HepG2 (cell line): ENCODE measurements around the gene NTM. TPM values are rescaled to one million over a fixed set of nuclear protein-coding genes. Genes with fewer than 3 reads are reported as not detected.

Source experiments
- ATAC-seq: fragments of 200-7000 bp; cut with Tn5 transposase; 3 replicates; pipeline ENCODE4 v1.9.1; 2020; ENCODE audit warnings: mild to moderate bottlenecking, moderate library complexity
- BruUV-seq: library from RNA; stranded (reverse); fragments of 400-500 nt; replicated peaks from 2 replicates; lab custom pipeline; 2021; lab: Mats Ljungman, UMichigan
- CTCF ChIA-PET: fragments of 300-600 bp; formaldehyde crosslinking; extraction: SDS; loops from one replicate; lab custom pipeline; 2021; ENCODE audit warnings: low total read pairs, inconsistent platforms, low intra/inter-chr PET ratio; lab: Yijun Ruan, JAX
- POLR2A ChIA-PET: fragments of 350-600 bp; sonication (Branson Sonifier 250); formaldehyde crosslinking; loops from one replicate; lab custom pipeline; 2020; ENCODE audit warnings: antibody characterized with exemption, inconsistent platforms; lab: Yijun Ruan, JAX
- DNase-seq: peaks from one replicate; pipeline ENCODE4 v3.0.0-alpha.2; 2015; ENCODE audit warnings: low spot score
- FAIRE-seq: peaks from 3 replicates; lab custom pipeline; 2011; peaks lifted over from hg19 to GRCh38; lab: Jason Lieb, UNC
- H2AFZ ChIP-seq: one replicate; pipeline ENCODE4 v1.6.1; 2011; ENCODE audit warnings: low read length, inconsistent platforms
- H3K27ac ChIP-seq: fragments of 300-600 bp; 3 replicates; pipeline ENCODE4 v1.8.0; 2011; ENCODE audit warnings: mixed run types, mild to moderate bottlenecking, mixed read lengths, low read length, inconsistent platforms; ENCODE audit not compliant: insufficient read depth; ENCODE audit errors: extremely low read length
- H3K27me3 ChIP-seq, 2 experiments: fragments of 200-600 bp in 1 of 2; 2 replicates in 1 of 2; 3 replicates in 1 of 2; pipeline versions ENCODE4 v1.6.0 to v1.8.0; 2011; ENCODE audit warnings: low read length in 2 of 2, mild to moderate bottlenecking in 2 of 2, moderate library complexity in 2 of 2, inconsistent platforms in 1 of 2; ENCODE audit not compliant: insufficient read depth in 2 of 2, control insufficient read depth in 1 of 2
- H3K36me3 ChIP-seq, 2 experiments: fragments of 200-600 bp in 1 of 2; replicated peaks in 1 of 2; 2 replicates in 1 of 2; 3 replicates in 1 of 2; pipeline versions ENCODE4 v1.5.1 to v1.8.0; 2011; ENCODE audit warnings: low read length in 2 of 2, inconsistent platforms in 1 of 2; ENCODE audit not compliant: insufficient read depth in 2 of 2, control insufficient read depth in 1 of 2
- H3K4me1 ChIP-seq: 2 replicates; pipeline ENCODE4 v1.5.1; 2012; ENCODE audit warnings: low read length, inconsistent platforms; ENCODE audit not compliant: insufficient read depth
- H3K4me2 ChIP-seq: 2 replicates; pipeline ENCODE4 v1.6.0; 2011; ENCODE audit warnings: low read depth, low read length, inconsistent platforms
- H3K4me3 ChIP-seq, 3 experiments: fragments of 200-600 bp in 1 of 3; sonication (generic), shearing (Covaris generic) in 1 of 3; replicated peaks in 1 of 3; 2 replicates each; pipeline ENCODE4 v1.5.1; 2011 to 2016; ENCODE audit warnings: low read length in 3 of 3, inconsistent platforms in 2 of 3, low read depth in 2 of 3, mild to moderate bottlenecking in 2 of 3, control low read depth in 1 of 3, mixed read lengths in 1 of 3; ENCODE audit not compliant: insufficient read depth in 1 of 3
- H3K79me2 ChIP-seq: one replicate; pipeline ENCODE4 v1.6.1; 2011; ENCODE audit warnings: low read length, inconsistent platforms; ENCODE audit not compliant: insufficient read depth
- H3K9ac ChIP-seq: 2 replicates; pipeline ENCODE4 v1.6.0; 2011; ENCODE audit warnings: mild to moderate bottlenecking, low read depth, low read length, inconsistent platforms; ENCODE audit not compliant: insufficient read depth
- H3K9me3 ChIP-seq: 2 replicates; pipeline ENCODE4 v1.5.1; 2012; ENCODE audit warnings: mild to moderate bottlenecking, low read length
- H4K20me1 ChIP-seq: 2 replicates; pipeline ENCODE4 v1.6.0; 2011; ENCODE audit warnings: inconsistent platforms, mild to moderate bottlenecking, low read length, moderate library complexity; ENCODE audit not compliant: insufficient read depth
- CHD2 ChIP-seq: IDR thresholded peaks from 2 replicates; pipeline ENCODE4 v1.6.1; 2011; ENCODE audit warnings: low read depth, low read length, improper control_type of control experiment
- KMT2A ChIP-seq: sonication (generic); formaldehyde crosslinking; IDR thresholded peaks from 2 replicates; pipeline ENCODE4 v1.4.0; 2020; ENCODE audit warnings: missing genetic modification reagents
- MAFK ChIP-seq, 2 experiments: IDR thresholded peaks in 1 of 2; conservative IDR thresholded peaks in 1 of 2; 2 replicates each; pipeline ENCODE4 v1.6.1; 2011; ENCODE audit warnings: improper control_type of control experiment in 2 of 2, low read length in 2 of 2
- MXD4 ChIP-seq: IDR thresholded peaks from 2 replicates; pipeline ENCODE4 v1.6.1; 2016; ENCODE audit warnings: mild to moderate bottlenecking, missing biosample characterization, missing genetic modification reagents
- MZF1 ChIP-seq: sonication (generic); formaldehyde crosslinking; IDR thresholded peaks from 2 replicates; pipeline ENCODE4 v1.8.1; 2023; ENCODE audit warnings: mild to moderate bottlenecking, missing genetic modification reagents, borderline replicate concordance
- NFKB2 ChIP-seq: sonication (generic); formaldehyde crosslinking; IDR thresholded peaks from 2 replicates; pipeline ENCODE4 v1.4.0; 2020; ENCODE audit warnings: missing genetic modification reagents, borderline replicate concordance
- NR2F2 ChIP-seq: IDR thresholded peaks from 2 replicates; pipeline ENCODE4 v1.6.1; 2012; ENCODE audit warnings: low read depth, inconsistent platforms, borderline replicate concordance
- SIN3B ChIP-seq: fragments of 150-350 bp; IDR thresholded peaks from 2 replicates; pipeline ENCODE4 v1.6.1; 2014; ENCODE audit warnings: low read length
- ZIK1 ChIP-seq: sonication (generic); formaldehyde crosslinking; IDR thresholded peaks from 2 replicates; pipeline ENCODE4 v1.5.0; 2020; ENCODE audit warnings: mild to moderate bottlenecking, low read depth, missing genetic modification reagents, borderline replicate concordance
- ZNF318 ChIP-seq: sonication (generic); formaldehyde crosslinking; IDR thresholded peaks from 2 replicates; pipeline ENCODE4 v1.4.0; 2020; ENCODE audit warnings: mild to moderate bottlenecking, missing genetic modification reagents
- ZNF333 ChIP-seq: sonication (generic); formaldehyde crosslinking; IDR thresholded peaks from 2 replicates; pipeline ENCODE4 v1.4.0; 2020; ENCODE audit warnings: mild to moderate bottlenecking, missing genetic modification reagents, borderline replicate concordance
- ZNF782 ChIP-seq: sonication (generic); formaldehyde crosslinking; IDR thresholded peaks from 2 replicates; pipeline ENCODE4 v1.4.0; 2020; ENCODE audit warnings: missing genetic modification reagents, mild to moderate bottlenecking, borderline replicate concordance
- WGBS: methylation state at CpG from one replicate; pipeline ENCODE4 v1.1.6; 2017; ENCODE audit warnings: low lambda C conversion rate; 5-methylcytosine and 5-hydroxymethylcytosine counted together
- in situ Hi-C: cut with HindIII; loops from 2 replicates; pipeline ENCODE4 v1.10.0; 2017; ENCODE audit warnings: low pct_unique_long_range_greater_than_20kb; ENCODE audit not compliant: extremely low pct_ligation_motif_present
- intact Hi-C: fragments of 100-400 bp; cut with micrococcal nuclease; formaldehyde crosslinking; loops from one replicate; pipeline ENCODE4 v1.10.0; 2022; ENCODE audit not compliant: unreplicated experiment
- polyA plus RNA-seq, 8 experiments: library from polyadenylated mRNA; depleted of rRNA in 3 of 8; stranded (reverse) in 7 of 8; unstranded in 1 of 8; fragments of >200 nt; fragmentation: Illumina TruSeq in 4 of 8; extraction: Trizol in 4 of 8; gene quantifications; 2 replicates each; pipeline versions ENCODE4 v1.2.1 to v1.2.3, GENCODE V29; 2011 to 2016; ENCODE audit warnings: low read depth in 4 of 8, missing spikeins in 1 of 8, mixed read lengths in 1 of 8; ENCODE audit not compliant: insufficient read depth in 1 of 8
- total RNA-seq, 5 experiments: library from RNA; depleted of rRNA; stranded (reverse); fragments of >200 nt; fragmentation: Illumina TruSeq; extraction: Trizol; gene quantifications; 2 replicates each; pipeline ENCODE4 v1.2.3, GENCODE V29; 2016; ENCODE audit warnings: low read depth in 1 of 5
- TF ChIP-seq, protein P1 (sequence below): sonication (generic); formaldehyde crosslinking; IDR thresholded peaks from 2 replicates; pipeline ENCODE4 v1.4.0; 2020; ENCODE audit warnings: mild to moderate bottlenecking, missing genetic modification reagents
- TF ChIP-seq, protein P2 (sequence below): IDR thresholded peaks from 2 replicates; pipeline ENCODE4 v1.6.1; 2016

NTM gene
- total and polyA plus RNA-seq, 2 of the 13 experiments (the other 11 are each of a cell fraction or from before 2014, with no cell fraction given), result not detected

DNA sequence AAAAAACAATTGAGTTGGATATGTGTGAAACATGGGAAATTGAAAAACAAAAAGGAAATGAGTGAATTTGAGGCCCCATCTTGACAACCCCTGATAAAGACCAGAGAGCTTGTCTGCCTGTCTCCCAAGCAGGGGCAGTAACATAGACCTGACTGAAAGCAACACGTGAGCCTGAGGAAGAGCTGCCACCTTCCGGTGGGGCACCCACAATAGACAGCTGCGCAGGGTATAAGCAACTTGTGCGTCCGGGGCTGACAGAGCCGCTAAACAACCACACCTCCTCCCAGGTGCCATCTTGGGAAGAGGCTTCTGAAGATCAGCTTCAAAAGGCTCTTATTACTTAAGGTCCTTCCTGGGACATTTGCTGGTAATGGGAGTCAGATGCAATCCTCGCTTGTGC is 166.8 kb downstream of the NTM start (continued):
- TF ChIP-seq, protein P1, sequence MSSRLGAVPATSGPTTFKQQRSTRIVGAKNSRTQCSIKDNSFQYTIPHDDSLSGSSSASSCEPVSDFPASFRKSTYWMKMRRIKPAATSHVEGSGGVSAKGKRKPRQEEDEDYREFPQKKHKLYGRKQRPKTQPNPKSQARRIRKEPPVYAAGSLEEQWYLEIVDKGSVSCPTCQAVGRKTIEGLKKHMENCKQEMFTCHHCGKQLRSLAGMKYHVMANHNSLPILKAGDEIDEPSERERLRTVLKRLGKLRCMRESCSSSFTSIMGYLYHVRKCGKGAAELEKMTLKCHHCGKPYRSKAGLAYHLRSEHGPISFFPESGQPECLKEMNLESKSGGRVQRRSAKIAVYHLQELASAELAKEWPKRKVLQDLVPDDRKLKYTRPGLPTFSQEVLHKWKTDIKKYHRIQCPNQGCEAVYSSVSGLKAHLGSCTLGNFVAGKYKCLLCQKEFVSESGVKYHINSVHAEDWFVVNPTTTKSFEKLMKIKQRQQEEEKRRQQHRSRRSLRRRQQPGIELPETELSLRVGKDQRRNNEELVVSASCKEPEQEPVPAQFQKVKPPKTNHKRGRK, result no peak
- TF ChIP-seq CHD2 (no peak), ZNF782 (CRISPR knock-in tag) (no peak), NFKB2 (CRISPR knock-in tag) (no peak), ZIK1 (CRISPR knock-in tag) (no peak)
- TF ChIP-seq, all 625 proteins: peak for 0

GRCh38 chr11:131537748-131538147 is 167.3 kb downstream of the NTM start:
- DNase-seq (no peak), ATAC-seq (no peak), FAIRE-seq (no peak)
- H3K27me3 ChIP-seq, result peaks cover 1 to 9% of the 10 kb centered on the region in 2 experiments; a peak in 3 of 5 replicates
- peaks cover 5% of the 10 kb centered on the region; the same call in 1 of the 2 replicates for H3K9me3 ChIP-seq
- 2% methylated on average over 6 of the region's 6 CpGs for WGBS
- no peak overlapping the region for H3K4me3 ChIP-seq
- BruUV-seq, result no TSS peak
- POLR2A ChIA-PET, result no interaction called here
- no peak overlapping the region for H3K4me2 ChIP-seq
- no peaks in the 10 kb centered on the region for H3K79me2 ChIP-seq
- H3K9ac ChIP-seq, result no peak overlapping the region
- CTCF ChIA-PET, result no interaction called here
- intact Hi-C loops, result no loop called here
- H4K20me1 ChIP-seq, result 0 out of 2 replicates have a peak, but pooled peaks cover 2% of the 10 kb centered on the region
- in situ Hi-C loops, result no loop called here
- no peaks in the 10 kb centered on the region for H3K36me3 ChIP-seq
- H2AFZ ChIP-seq, result no peak overlapping the region
- no peak overlapping the region for H3K27ac ChIP-seq
- no peaks in the 10 kb centered on the region for H3K4me1 ChIP-seq
- no peak for TF ChIP-seq SIN3B
- TF ChIP-seq MAFK (conservative IDR thresholded peaks at IDR 0.05 in 1 of 2, IDR thresholded peaks at IDR 0.05 in 1 of 2; ENCODE audit: low read length in 2 of 2), result no peak
- TF ChIP-seq MXD4, result no peak
- no peak for TF ChIP-seq ZNF318 (CRISPR knock-in tag)
- no peak for TF ChIP-seq MZF1
- no peak for TF ChIP-seq ZNF333 (CRISPR knock-in tag)
- TF ChIP-seq KMT2A (CRISPR knock-in tag), result no peak
- no peak for TF ChIP-seq NR2F2
- TF ChIP-seq, protein P2, sequence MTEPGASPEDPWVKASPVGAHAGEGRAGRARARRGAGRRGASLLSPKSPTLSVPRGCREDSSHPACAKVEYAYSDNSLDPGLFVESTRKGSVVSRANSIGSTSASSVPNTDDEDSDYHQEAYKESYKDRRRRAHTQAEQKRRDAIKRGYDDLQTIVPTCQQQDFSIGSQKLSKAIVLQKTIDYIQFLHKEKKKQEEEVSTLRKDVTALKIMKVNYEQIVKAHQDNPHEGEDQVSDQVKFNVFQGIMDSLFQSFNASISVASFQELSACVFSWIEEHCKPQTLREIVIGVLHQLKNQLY (CRISPR knock-in tag), result no peak
